T-helper 17 cell (primary cell): ENCODE results near the gene BAD. TPM values are rescaled to one million over a fixed set of nuclear protein-coding genes. Genes with fewer than 3 reads are reported as not detected.

ENCODE experiments used
- ATAC-seq: fragments of 150-1000 bp; cut with Tn5 transposase; 2 replicates; pipeline ENCODE4 v1.10.0; 2021; ENCODE audit warnings: mild to moderate bottlenecking, moderate library complexity
- DNase-seq, 3 donors: peaks; one replicate each; pipeline versions ENCODE4 v3.0.0 to v3.0.0-alpha.2; 2020 to 2021
- H3K9me3 ChIP-seq: one replicate; pipeline ENCODE4 v1.7.0; 2013; ENCODE audit warnings: low read length, mild to moderate bottlenecking; ENCODE audit not compliant: control insufficient read depth, poor library complexity, severe bottlenecking
- H3K27ac Mint-ChIP-seq: one replicate; pipeline ENCODE4 v1.8.0; 2022; ENCODE audit warnings: mild to moderate bottlenecking, moderate library complexity, mixed read lengths
- H3K27me3 Mint-ChIP-seq: one replicate; pipeline ENCODE4 v1.8.0; 2022; ENCODE audit warnings: mixed read lengths
- H3K36me3 Mint-ChIP-seq: one replicate; pipeline ENCODE4 v1.8.0; 2022; ENCODE audit warnings: low read depth, mixed read lengths
- H3K4me1 Mint-ChIP-seq: one replicate; pipeline ENCODE4 v1.8.0; 2022; ENCODE audit warnings: mild to moderate bottlenecking, mixed read lengths
- H3K4me3 Mint-ChIP-seq: one replicate; pipeline ENCODE4 v1.8.0; 2022; ENCODE audit warnings: mild to moderate bottlenecking, moderate library complexity, mixed read lengths
- total RNA-seq, 4 donors: library from RNA in 2 of 4; stranded (reverse) in 2 of 4; gene quantifications; one replicate each; pipeline ENCODE4 v1.2.3 and lab custom pipeline; 2022 to 2026

BAD gene
- total RNA-seq, 2 donors from 2014 or later = 46.3 to 47.0 TPM

- H3K9me3 ChIP-seq = no peaks in the 10 kb centered on the region
- DNase-seq = no peak
Measured at GRCh38 chr11:64261556-64262080, 22.8 kb downstream of the BAD start.

DNA sequence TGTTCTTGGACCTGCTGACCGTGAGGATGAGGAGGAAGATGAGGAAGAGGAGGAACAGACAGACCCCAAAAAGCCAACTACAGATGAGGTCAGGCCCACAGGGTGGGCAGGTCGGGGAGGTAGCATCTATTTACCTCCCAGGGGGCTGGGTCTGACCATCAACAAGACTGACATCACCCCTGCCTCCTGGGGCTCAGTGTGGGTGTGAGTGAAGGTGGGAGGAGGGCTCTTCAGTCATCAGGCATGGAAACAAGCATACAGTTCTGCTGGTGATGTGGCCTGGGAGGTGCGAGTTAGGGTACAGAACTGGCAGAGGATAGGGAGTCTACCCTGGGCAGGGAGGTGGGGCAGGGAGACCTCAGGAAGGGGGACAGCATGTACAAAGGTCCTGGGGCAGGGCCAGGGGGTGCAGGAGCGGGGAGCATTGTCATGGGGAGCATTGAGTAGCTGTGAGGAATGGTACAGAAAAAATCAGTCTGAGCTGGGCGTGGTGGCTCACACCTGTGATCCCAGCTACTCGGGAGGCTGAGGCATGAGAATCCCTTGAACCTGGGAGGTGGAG lies 24.2 kb downstream of the BAD start:
- no peak for DNase-seq
- no peak for ATAC-seq
- Mint-ChIP-seq H3K36me3 (peaks cover 5% of the 10 kb centered on the region), H3K27ac (peak overlapping the region; percentile 86), H3K4me1 (peaks cover 13% of the 10 kb centered on the region), H3K27me3 (no peaks in the 10 kb centered on the region), H3K4me3 (no peak overlapping the region)
- H3K9me3 ChIP-seq = no peaks in the 10 kb centered on the region

More at GRCh38 chr11:64261556-64262080, 22.8 kb downstream of the BAD start:
- no peak for ATAC-seq
- H3K4me3 Mint-ChIP-seq = no peak overlapping the region
- H3K4me1 Mint-ChIP-seq = peaks cover 13% of the 10 kb centered on the region
- no peaks in the 10 kb centered on the region for H3K27me3 Mint-ChIP-seq
- no peak overlapping the region for H3K27ac Mint-ChIP-seq
- peaks cover 5% of the 10 kb centered on the region for H3K36me3 Mint-ChIP-seq

- Mint-ChIP-seq H3K4me3 (no peak overlapping the region), H3K4me1 (peaks cover 13% of the 10 kb centered on the region), H3K27me3 (no peaks in the 10 kb centered on the region), H3K27ac (peak overlapping the region; percentile 86), H3K36me3 (peaks cover 5% of the 10 kb centered on the region)
- ATAC-seq = peak; percentile 35
- no peaks in the 10 kb centered on the region for H3K9me3 ChIP-seq
- DNase-seq = no peak
Measured at GRCh38 chr11:64259533-64260067, 24.9 kb downstream of the BAD start.

GRCh38 chr11:64258946-64259532 lies 25.4 kb downstream of the BAD start:
- no peak overlapping the region for H3K4me3 Mint-ChIP-seq

DNA sequence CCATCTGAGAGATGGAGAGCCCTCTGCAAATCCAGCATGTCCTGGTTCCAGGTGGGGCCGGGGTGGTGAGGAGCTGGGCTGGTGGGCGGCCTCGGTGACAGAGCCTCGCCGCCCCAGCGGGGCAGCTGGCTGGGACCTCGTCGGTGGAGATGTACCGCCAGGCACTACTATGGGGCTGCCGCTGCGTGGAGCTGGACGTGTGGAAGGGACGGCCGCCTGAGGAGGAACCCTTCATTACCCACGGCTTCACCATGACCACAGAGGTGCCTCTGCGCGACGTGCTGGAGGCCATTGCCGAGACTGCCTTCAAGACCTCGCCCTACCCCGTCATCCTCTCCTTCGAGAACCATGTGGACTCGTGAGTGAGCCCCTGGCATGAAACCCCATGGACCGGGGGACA lies 26.1 kb downstream of the BAD start:
- no peaks in the 10 kb centered on the region for H3K27me3 Mint-ChIP-seq
- ATAC-seq (no peak), DNase-seq (no peak)
- peaks cover 13% of the 10 kb centered on the region for H3K4me1 Mint-ChIP-seq
- no peak overlapping the region for H3K4me3 Mint-ChIP-seq
- H3K36me3 Mint-ChIP-seq = peaks cover 5% of the 10 kb centered on the region
- no peak overlapping the region for H3K27ac Mint-ChIP-seq
- no peaks in the 10 kb centered on the region for H3K9me3 ChIP-seq

More at GRCh38 chr11:64258946-64259532, 25.4 kb downstream of the BAD start:
- Mint-ChIP-seq H3K27me3 (no peaks in the 10 kb centered on the region), H3K36me3 (peaks cover 5% of the 10 kb centered on the region), H3K27ac (peak overlapping the region; percentile 86), H3K4me1 (peaks cover 13% of the 10 kb centered on the region)
- ATAC-seq (no peak), DNase-seq (no peak)
- no peaks in the 10 kb centered on the region for H3K9me3 ChIP-seq

- DNase-seq = no peak
- no peak overlapping the region for H3K4me3 Mint-ChIP-seq
- no peaks in the 10 kb centered on the region for H3K9me3 ChIP-seq
- peaks cover 17% of the 10 kb centered on the region for H3K4me1 Mint-ChIP-seq
- H3K27ac Mint-ChIP-seq = no peak overlapping the region
- H3K27me3 Mint-ChIP-seq = no peaks in the 10 kb centered on the region
- H3K36me3 Mint-ChIP-seq = peaks cover 5% of the 10 kb centered on the region
- no peak for ATAC-seq
Measured at GRCh38 chr11:64256300-64256699, 28.2 kb downstream of the BAD start.

GRCh38 chr11:64255135-64256128 lies 29.0 kb downstream of the BAD start:
- Mint-ChIP-seq H3K27ac (no peak overlapping the region), H3K27me3 (no peaks in the 10 kb centered on the region), H3K4me3 (no peak overlapping the region), H3K4me1 (peaks cover 19% of the 10 kb centered on the region), H3K36me3 (peaks cover 5% of the 10 kb centered on the region)
- ATAC-seq = no peak
- DNase-seq = no peak
- no peaks in the 10 kb centered on the region for H3K9me3 ChIP-seq

- Mint-ChIP-seq H3K4me1 (peaks cover 14% of the 10 kb centered on the region), H3K27me3 (no peaks in the 10 kb centered on the region), H3K27ac (no peak overlapping the region), H3K36me3 (peaks cover 1% of the 10 kb centered on the region), H3K4me3 (no peak overlapping the region)
- DNase-seq (no peak), ATAC-seq (no peak)
- no peaks in the 10 kb centered on the region for H3K9me3 ChIP-seq
Measured at GRCh38 chr11:64254326-64254725, 30.1 kb downstream of the BAD start.

GRCh38 chr11:64253481-64253880 lies 31.0 kb downstream of the BAD start:
- H3K4me1 Mint-ChIP-seq = peaks cover 13% of the 10 kb centered on the region
- H3K9me3 ChIP-seq = no peaks in the 10 kb centered on the region
- ATAC-seq (no peak), DNase-seq (no peak)
- H3K36me3 Mint-ChIP-seq = no peaks in the 10 kb centered on the region
- H3K4me3 Mint-ChIP-seq = peak overlapping the region; percentile 25
- H3K27ac Mint-ChIP-seq = no peak overlapping the region
- H3K27me3 Mint-ChIP-seq = no peaks in the 10 kb centered on the region

- H3K9me3 ChIP-seq = no peaks in the 10 kb centered on the region
- H3K27me3 Mint-ChIP-seq = no peaks in the 10 kb centered on the region
- H3K36me3 Mint-ChIP-seq = no peaks in the 10 kb centered on the region
- ATAC-seq (no peak), DNase-seq (no peak)
- H3K4me3 Mint-ChIP-seq = peak overlapping the region; percentile 94
- H3K4me1 Mint-ChIP-seq = peaks cover 13% of the 10 kb centered on the region
- no peak overlapping the region for H3K27ac Mint-ChIP-seq
Measured at GRCh38 chr11:64253043-64253442, 31.4 kb downstream of the BAD start.

DNA sequence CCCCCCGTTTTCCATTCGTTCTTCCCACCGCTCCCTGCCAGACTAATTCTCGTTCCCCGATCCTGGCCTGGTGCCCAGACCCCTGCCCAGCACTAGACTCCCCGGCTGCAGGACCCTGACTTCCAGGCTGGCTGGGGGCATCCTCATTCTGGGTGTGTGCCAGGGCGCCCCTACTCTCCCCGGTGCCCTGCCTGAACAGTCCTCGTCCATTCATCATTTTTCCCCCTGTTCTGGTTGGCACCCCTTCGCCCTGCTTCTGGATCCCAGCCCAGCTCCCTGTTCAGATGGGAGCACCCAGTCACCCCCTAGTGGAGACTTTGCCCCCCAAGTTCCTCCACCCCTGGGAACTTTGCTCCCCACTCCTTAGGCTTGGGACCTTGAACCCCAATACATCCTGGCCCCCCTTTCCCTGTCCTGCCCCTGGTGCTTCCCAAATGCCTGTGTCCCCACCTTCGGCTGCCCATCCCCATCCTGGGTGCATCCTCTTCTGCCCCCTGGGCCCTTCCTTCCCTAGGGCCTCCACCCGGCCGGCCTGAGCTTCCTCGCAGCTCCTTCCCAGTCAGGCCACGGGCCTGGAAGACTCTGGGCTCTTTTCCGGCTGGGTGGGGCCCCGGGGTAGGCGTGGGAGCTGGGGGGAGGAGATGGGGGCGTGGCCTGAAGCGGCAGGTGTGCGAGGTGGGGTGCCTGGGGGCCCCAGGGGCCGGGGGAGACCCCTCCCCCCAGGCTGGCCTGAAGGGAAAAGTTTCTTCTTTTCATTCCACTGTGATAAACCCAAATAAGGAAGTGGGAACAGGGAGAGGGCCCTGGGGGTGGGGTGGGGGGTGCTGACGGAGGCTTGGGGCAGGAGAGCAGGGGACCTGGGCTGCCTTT lies 32.2 kb downstream of the BAD start:
- H3K27me3 Mint-ChIP-seq = no peaks in the 10 kb centered on the region
- H3K9me3 ChIP-seq = no peaks in the 10 kb centered on the region
- ATAC-seq (no peak), DNase-seq (no peak)
- peaks cover 13% of the 10 kb centered on the region for H3K4me1 Mint-ChIP-seq
- H3K27ac Mint-ChIP-seq = peak overlapping the region; percentile 86
- H3K4me3 Mint-ChIP-seq = peak overlapping the region; percentile 94
- no peaks in the 10 kb centered on the region for H3K36me3 Mint-ChIP-seq

GRCh38 chr11:64251753-64252002 lies 32.8 kb downstream of the BAD start:
- H3K9me3 ChIP-seq = no peaks in the 10 kb centered on the region
- no peaks in the 10 kb centered on the region for H3K36me3 Mint-ChIP-seq
- peak overlapping the region; percentile 94 for H3K4me3 Mint-ChIP-seq
- ATAC-seq (no peak), DNase-seq (no peak)
- H3K27ac Mint-ChIP-seq = peak overlapping the region; percentile 86
- no peaks in the 10 kb centered on the region for H3K27me3 Mint-ChIP-seq
- H3K4me1 Mint-ChIP-seq = peaks cover 13% of the 10 kb centered on the region
